HuH-7.5 (cell line): ENCODE measurements around the gene IRX4.
"Not testable (repeated sequence)": the region's sequence is repeated elsewhere in the genome, so short reads cannot be mapped to it uniquely, and the experiment has no call there.

Experiments
- DNase-seq: peaks from one replicate; pipeline ENCODE4 v3.0.0; 2011; ENCODE audit warnings: low spot score

The IRX4 gene

GRCh38 chr5:1856596-1857255 lies 26.0 kb downstream of the IRX4 start:
- no peak for DNase-seq

- no peak for DNase-seq
Measured at GRCh38 chr5:1855596-1855995, 27.1 kb downstream of the IRX4 start.

- DNase-seq = no peak
Measured at GRCh38 chr5:1855075-1855474, 27.6 kb downstream of the IRX4 start.

- DNase-seq = no peak
Measured at GRCh38 chr5:1853531-1853930, 29.2 kb downstream of the IRX4 start.

- no peak for DNase-seq
Measured at GRCh38 chr5:1852324-1852947, 30.3 kb downstream of the IRX4 start.

- no peak for DNase-seq
Measured at GRCh38 chr5:1851290-1851934, 31.3 kb downstream of the IRX4 start.

GRCh38 chr5:1850324-1851154 lies 32.2 kb downstream of the IRX4 start:
- no peak for DNase-seq

- no peak for DNase-seq
Measured at GRCh38 chr5:1847611-1848010, 35.1 kb downstream of the IRX4 start.

- DNase-seq = no peak
Measured at GRCh38 chr5:1847056-1847455, 35.7 kb downstream of the IRX4 start.

- no peak for DNase-seq
Measured at GRCh38 chr5:1846583-1846982, 36.1 kb downstream of the IRX4 start.

- no peak for DNase-seq
Measured at GRCh38 chr5:1845696-1846095, 37.0 kb downstream of the IRX4 start.

GRCh38 chr5:1844708-1845436 lies 37.9 kb downstream of the IRX4 start:
- DNase-seq = no peak

GRCh38 chr5:1843761-1844160 lies 39.0 kb downstream of the IRX4 start:
- not testable (repeated sequence) for DNase-seq

- no peak for DNase-seq
Measured at GRCh38 chr5:1842004-1842819, 40.5 kb downstream of the IRX4 start.

GRCh38 chr5:1840741-1841521 lies 41.8 kb downstream of the IRX4 start:
- no peak for DNase-seq

- DNase-seq = no peak
Measured at GRCh38 chr5:1840071-1840547, 42.6 kb downstream of the IRX4 start.

- DNase-seq = no peak
Measured at GRCh38 chr5:1838013-1838412, 44.7 kb downstream of the IRX4 start.

GRCh38 chr5:1836891-1837880 lies 45.5 kb downstream of the IRX4 start:
- DNase-seq = no peak
